HG03378 (cell line): ENCODE results near the gene PDIA5.

Experiments used
- ATAC-seq: cut with Tn5 transposase; IDR thresholded peaks from one replicate; pipeline ENCODE4 v1.9.1; 2021; ENCODE audit warnings: mild to moderate bottlenecking, moderate library complexity; ENCODE audit not compliant: unreplicated experiment

Gene PDIA5

GRCh38 chr3:123089611-123090331 lies 22.9 kb downstream of the PDIA5 start:
- ATAC-seq = no peak

- no peak for ATAC-seq
These were observed 24.1 kb downstream of the PDIA5 start for GRCh38 chr3:123090728-123091531.

GRCh38 chr3:123092243-123092642 lies 25.4 kb downstream of the PDIA5 start:
- ATAC-seq = no peak

GRCh38 chr3:123093696-123094095 lies 26.9 kb downstream of the PDIA5 start:
- ATAC-seq = no peak

DNA sequence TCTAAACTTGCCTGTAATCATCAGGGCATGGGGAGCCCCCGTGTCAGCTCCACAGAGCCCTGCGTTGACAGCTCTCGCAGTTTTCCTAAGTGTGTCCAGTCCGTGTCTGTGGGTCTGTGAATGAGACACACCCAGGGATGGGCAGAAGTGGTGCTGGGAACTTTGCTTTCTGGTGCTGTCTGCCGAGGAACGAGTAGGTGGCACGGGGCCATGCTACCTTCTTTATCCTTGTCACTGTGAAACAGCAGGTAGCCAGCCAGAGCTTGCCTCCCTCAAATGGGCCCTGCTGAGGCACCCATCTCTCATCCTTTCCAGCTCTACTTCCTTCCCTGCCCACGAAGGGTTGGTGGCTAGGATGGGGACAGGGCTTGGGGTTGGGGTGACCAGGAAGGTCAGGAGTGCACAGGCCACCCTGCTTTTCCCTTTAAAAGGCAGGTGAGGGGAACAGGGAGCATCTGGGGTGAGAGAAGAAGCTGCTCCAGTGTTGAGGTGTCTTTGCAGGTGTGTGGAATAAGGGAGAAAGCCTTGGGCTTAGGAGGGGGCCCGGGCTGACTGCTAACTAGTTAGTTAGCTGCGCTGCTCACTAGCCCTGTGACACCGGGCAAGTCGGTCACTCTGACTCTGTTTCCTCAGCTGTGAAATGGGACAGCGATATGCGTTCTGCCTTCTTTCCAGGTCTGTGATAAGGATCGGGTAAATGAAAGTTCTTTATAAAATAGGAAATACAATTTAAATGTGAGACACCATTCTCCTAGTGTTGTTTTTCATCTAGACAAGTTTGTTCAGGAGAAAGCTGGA lies 27.9 kb downstream of the PDIA5 start:
- no peak for ATAC-seq

DNA sequence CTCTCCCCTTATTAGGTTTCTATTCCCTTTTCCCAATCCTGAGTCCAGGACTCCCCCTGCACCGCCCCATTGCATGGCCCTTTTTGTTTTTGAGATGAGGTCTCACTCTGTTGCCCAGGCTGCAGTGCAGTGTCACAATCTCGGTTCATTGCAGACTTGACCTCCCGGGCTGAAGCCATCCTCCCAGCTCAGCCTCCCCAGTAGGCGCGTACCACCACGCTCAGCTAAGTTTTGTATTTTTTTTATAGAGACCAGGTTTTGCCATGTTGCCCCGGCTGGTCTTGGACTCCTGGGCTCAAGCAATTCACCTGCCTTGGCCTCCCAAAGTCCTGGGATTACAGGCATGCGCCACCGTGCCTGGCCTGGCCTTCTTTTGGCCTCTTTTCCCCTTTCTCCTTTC lies 29.3 kb downstream of the PDIA5 start:
- no peak for ATAC-seq

DNA sequence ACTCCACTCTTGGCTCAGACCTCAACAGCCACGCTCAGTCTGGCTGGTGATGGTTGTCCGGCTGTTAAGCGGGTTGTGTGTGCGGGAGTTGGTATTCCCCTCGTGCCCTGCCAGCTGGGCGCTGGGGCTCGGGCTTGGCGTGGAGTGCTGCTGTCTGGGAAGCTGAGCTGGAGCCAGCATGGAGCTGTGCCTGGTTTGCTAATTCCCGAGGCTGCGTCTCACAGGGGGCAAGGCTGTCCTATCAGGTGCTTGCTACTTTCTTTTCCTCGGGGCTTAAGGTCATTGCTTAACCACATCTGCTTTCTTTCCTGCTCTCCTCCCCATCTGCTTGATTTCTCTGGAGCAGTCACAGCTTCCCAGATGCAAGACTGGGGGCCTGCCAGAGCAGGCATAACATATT lies 29.9 kb downstream of the PDIA5 start:
- no peak for ATAC-seq

GRCh38 chr3:123098426-123099330 lies 31.9 kb downstream of the PDIA5 start:
- ATAC-seq = no peak

DNA sequence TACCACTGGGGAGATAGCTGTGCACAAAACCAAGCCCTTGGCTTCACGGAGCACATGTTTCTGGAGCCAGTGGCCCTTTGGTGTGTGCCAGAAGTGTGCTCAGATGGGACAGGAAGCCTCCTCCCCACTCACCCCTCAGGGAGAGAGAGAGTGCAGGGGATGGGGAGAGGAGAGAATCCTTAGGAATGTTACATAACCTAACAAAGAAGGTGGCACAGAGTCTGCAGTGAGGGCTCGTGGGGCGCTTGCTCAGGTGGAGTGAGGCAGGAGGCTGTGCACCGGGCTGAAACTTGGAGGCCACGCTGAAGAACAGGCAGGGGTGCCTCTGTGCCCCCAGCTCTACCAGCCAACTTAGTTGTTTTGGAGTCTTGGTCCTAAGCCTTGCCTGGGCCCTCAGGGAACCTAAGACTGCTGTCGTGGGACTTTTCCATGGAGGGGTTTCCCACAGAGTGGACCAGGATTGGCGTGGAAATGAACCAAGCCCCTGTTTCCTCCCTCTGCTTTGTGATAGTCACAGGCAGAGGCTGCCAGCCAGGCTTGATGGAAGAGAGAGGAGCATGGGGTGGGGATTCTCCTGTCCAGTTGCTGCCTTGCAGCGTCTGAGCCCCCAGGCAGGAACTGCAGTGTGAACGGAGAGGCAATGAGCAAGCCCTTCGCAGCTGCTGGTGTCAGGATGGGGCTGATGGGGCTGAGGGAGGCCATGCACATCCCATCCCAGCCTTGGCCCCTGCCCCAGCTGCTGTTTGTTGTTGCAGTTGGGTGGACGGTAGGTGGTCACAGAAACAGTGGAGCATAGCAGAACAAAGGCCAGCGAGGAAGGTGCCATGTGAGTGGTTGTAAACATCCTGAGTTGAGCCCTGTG lies 32.7 kb downstream of the PDIA5 start:
- no peak for ATAC-seq

GRCh38 chr3:123100193-123100776 lies 33.5 kb downstream of the PDIA5 start:
- ATAC-seq = no peak

- no peak for ATAC-seq
These were observed 35.4 kb downstream of the PDIA5 start for GRCh38 chr3:123102249-123102648.

DNA sequence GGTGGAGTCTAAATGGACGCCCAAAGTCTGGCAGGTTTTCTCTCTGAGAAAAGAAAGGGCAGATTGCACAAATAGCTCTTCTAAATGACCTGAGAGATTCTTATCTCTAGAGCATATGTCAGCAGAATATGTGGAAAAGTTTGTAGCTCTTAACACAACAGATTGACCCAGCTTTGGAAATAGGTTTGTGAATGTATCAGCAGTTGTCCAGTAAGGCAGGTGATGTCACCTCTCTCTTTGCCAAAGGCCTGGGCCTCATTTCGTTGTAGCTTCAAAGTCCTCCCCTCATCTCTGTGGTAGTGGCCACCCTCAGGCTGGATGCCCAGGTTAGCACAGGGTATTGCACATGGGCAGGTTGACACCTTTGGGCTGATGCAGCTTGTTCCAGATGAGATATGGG lies 36.0 kb downstream of the PDIA5 start:
- no peak for ATAC-seq

DNA sequence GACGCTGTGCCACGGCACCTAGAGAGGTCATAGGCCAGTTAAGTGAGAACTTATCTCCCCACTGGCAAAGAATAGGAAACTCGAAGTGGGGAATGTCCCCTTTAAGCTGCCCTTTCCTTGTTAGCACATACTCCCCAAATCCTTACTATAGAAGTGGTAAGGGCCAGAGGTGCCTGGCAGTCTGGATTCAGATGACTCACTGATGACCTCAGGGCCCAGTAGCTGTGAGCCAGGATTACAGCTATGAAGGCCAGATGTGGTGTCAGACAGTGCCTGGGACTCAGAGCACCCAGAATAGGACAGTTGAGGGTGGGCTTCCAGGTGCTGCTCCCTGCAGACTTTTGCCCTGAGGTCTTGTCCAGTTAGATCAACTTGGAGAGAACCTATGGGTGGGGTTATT lies 37.7 kb downstream of the PDIA5 start:
- no peak for ATAC-seq

GRCh38 chr3:123105201-123106189 lies 38.7 kb downstream of the PDIA5 start:
- ATAC-seq = no peak

DNA sequence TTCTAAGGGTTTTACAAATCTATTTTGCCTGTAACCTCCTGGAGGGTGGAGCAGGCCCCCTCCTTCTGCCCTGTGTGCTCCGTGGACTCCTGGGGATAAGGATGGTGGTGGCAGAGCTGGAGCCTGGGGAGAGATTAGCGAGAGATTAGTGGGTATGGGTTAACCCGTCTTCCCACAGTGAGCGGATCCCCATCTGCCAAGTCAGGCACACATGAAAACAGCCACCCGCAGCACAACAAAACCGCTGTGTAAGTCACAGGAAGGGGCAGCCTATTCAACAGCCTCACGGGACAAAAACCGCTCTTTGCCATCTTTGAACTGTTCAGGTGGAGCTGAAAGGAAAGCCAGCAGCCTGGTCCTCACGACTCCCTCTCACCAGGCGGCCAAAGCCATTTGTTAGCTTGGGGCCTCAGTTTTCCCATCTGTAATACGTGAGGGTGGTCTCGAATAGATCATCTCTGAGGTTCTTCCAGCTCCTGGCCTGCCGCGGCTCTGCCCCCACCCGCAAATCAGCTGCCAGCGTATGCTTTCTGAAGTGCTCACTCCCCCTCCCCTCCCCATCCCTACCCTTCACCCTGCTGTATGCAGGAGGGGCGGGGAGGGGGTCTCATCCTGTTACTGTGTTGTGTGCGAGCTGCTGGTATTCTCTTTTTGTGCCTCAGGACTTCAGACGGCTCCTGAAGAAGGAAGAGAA lies 43.6 kb downstream of the PDIA5 start:
- no peak for ATAC-seq

GRCh38 chr3:123110976-123111615 lies 44.3 kb downstream of the PDIA5 start:
- ATAC-seq = no peak

GRCh38 chr3:123111640-123112039 lies 44.8 kb downstream of the PDIA5 start:
- no peak for ATAC-seq
